IPS-11a (cell line): Measurements from ENCODE around the gene FLT4.

Experiments used
- H3K4me3 ChIP-seq: one replicate; pipeline ENCODE4 v1.5.1; 2013; ENCODE audit warnings: low read depth, low read length, control low read depth

FLT4 gene

DNA sequence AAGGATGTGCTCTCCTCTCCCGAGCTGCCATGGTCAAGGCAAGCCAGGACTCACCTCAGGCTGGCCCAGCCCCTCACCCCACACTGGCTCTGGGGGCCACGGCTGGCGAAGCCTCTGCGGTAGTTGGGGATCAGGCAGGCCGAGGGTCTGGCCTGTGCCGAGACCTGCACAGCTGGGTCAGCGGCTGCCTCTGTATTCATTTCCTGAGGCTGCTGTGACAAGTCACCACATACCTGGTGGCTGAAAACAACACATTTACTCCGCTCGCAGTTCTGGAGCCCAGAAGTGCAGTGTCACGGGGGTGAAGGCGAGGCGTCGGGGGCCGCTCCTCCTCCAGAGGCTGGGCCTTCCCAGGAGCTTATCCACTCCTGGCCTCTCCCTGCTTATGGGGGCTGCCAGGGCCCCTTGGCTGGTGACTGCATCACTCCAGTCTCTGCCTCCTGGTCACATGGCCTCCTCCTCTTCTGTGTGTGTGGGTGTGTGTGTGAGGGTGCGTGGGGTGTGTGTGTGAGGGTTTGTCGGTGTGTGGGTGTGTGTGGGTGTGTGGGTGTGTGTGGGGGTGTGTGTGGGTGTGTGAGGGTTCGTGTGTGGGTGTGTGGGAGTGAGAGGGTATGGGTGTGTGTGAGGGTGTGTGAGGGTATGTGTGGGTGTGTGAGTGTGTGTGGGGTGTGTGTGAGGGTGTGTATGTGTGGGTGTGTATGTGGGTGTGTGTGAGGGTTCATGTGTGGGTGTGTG, 54.9 kb downstream of the FLT4 start:
- H3K4me3 ChIP-seq: no peak overlapping the region

DNA sequence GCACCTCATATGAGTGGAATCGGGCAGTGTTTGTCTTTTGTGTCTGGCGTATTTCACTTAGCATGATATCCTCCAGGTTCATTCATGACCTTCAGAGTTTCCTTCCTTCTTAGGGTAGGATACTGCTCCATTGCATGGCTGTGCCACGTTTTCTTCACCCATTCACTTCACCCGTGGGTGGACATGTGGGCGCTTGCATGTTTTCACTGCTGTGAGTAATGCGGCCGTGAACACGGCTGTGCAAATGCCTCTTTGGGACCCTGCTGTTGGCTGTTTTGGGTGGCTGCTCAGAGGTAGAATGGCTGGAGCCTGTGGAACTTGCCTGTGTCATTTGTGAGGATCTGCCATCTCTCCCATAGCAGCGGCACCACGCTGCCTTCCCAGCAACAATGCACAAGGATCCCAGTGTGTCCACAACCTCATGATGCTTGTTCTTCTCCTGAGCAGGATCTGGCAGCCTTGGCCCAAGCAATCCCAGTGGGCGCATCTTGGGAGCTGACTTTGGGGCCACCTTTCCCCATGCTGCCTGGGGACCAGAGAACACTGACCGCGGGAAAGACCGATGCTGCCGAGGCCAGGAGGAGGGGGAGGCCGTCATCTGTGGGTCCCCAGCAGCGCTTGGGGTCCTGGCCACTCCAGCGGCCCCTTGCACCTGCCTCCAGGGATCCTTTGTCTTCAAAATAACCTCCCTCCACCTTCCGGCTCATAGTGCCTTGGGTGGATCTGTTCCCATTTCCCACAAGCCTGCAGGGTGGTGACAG, 55.8 kb downstream of the FLT4 start:
- no peak overlapping the region for H3K4me3 ChIP-seq

DNA sequence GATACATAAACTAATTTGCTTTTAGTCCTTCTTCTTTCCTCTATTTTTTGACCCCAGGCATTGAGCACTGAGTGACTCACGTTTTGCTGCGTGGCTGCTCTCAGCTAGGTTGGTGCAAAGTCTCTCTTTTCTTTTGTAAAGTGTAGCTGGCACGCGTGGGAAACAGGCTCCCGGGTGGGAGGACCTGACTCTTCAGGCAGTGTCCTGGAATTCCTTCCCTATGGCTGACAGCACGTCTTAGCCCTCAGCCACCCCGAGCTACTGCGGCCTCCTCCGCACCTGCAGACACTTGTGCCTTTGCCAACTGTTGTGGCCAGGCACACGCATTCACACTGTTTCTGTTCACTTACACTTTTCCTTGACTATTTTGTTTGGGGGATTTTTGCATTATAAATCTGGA, 57.2 kb downstream of the FLT4 start:
- H3K4me3 ChIP-seq: no peak overlapping the region

DNA sequence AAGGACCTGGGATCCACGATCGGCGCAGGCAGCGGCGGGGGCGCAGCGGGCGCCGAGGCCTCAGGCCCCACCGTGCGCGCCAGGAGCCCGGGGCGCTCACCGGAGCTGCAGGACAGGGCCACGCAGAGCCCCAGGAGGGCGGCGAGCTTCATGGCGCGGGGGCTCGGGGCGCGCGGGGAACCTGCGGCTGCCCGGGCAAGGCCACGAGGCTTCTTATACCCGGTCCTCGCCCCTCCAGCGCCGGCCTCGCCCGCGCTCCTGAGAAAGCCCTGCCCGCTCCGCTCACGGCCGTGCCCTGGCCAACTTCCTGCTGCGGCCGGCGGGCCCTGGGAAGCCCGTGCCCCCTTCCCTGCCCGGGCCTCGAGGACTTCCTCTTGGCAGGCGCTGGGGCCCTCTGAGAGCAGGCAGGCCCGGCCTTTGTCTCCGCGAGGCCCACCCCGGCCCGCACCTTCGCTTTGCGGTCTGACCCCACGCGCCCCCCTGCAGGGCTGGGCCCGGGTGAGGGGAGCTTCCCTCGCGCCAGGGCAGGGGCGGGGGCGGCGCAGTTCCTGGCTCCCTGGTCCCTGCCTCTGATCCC, 58.0 kb downstream of the FLT4 start, which contains the start of gene SCGB3A1:
Gene SCGB3A1 (minus strand): TSS at position 189 of the 577 bp plus-strand sequence. CDS start 37 bp downstream, at position 152.
- peak within 1 kb of the TSS; percentile 13 for H3K4me3 ChIP-seq

DNA sequence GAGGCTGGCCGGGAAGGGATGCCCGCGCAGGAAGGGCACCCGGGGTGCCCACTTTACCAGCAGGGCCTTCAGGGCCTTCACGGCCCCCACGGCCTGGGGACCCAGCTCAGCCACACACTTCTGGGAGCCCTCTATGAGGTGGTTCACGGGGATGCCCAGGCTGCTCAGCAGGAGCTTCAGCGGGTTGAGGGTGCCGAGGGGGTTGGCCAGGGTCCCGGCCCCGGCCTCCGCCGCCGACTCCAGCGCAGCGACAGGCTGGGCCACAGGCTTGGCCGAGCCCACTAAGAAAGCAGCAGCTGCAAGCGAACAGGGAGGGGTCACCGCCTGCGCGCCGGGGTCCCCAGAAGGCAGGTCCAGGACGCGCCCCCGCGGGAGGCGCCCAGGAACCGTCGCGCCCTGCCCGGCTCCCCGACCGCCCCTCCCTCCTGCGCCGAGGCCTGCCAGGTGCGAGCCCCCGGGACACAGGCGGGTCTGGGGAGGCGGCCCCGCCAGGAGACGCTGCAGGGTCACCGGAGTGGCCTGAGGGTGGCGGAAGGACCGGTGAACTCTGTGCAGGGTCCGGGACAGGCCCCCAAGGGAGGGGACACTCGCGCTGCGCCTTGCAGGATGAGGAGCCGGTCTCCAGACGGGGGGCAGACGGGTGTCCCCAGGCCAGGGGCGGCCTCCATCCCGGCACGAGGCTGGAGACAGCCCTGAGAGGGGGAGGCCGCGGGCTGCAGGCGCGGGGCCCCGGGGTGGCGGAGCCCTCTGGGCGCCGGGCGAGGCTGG, 58.7 kb downstream of the FLT4 start:
- peak overlapping the region; percentile 8 for H3K4me3 ChIP-seq

DNA sequence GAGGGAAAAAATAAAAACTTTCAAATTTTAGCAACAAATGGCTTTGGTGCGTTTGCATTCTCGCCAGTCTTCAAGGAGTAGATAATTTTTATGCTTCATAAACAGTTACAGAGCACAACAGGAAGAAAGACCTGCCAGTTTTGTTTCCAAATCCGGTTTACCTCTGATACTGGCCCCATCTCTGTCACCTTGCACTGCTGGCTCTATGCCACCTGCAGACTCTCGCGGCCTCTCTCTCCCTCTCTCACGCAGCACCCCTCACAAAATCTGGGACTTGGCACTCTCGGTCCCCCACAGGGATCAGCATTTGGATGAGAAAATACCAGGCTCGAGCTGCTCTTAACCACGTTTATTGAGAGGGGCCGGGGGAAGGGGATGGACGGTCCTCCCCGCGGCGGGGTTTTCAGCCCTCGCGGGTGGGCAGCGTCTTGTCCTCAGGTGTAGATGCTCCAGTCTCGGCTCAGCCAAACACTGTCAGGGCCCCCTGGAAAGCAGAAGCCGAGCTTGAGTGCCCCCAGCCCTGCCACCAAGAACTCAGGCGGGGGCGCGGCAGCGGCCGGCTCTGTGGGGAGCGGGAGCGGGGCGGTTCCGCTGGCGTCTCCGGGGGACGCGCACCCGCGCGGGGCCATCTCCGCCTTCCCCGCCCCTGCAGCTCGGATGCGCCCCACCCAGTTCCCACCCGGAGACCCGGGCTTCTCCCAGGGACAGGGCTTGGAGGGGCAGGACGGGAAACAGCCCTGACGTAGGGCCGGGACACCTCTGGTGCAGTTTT, 59.4 kb downstream of the FLT4 start:
- H3K4me3 ChIP-seq: no peak overlapping the region

DNA sequence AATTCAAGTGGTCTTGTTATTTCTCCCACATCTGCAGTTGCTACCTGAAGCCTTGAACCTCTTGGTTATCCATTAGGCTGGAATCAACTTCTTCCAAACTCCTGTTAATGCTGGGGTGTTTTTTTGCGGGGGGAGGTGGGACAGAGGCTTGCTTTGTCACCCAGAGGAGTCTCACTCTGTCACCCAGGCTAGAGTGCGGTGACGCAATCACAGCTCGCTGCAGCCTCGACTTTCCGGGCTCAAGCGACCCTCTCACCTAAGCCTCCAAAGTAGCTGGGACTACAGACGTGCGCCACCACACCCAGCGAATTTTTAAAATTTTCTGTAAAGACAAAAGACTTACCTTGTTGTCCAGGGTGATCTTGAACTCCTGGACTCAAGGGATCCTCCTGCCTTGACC, 62.5 kb downstream of the FLT4 start:
- H3K4me3 ChIP-seq: no peak overlapping the region

DNA sequence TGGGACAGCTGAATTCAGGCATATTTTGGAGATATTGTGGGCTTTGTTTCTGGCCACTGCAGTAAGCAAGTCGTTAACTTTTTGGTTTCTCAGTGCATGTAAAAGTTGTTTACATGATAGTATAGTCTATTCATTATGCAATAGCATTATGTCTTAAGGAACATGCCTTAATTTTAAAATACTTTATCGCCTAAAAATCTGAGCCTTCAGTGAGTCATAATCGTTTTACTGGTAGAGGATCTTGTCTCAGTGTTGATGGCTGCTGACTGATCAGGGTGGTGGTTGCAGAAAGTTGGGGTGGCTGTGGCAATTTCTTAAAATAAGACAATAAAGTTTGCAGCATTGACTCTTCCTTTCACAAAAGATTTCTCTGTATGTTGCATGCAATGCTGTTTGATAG, 63.2 kb downstream of the FLT4 start:
- no peak overlapping the region for H3K4me3 ChIP-seq

DNA sequence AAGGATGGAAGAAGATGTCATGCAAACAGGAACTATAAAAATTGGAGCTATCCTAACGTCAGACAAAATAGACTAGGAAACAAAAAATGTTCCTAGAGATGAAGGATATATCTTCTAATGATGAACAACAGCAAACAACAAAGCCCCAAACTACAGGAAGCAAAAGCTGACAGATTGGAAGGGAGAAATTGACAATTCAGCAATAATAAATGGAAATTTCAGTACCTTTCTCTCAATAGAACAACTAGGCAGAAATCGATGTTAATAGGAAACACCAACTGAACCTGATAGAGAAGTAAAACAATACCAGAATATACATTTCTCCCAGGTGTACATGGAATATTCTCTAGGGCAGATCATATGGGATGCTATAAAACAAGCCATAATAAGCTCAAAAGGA, 65.7 kb downstream of the FLT4 start:
- H3K4me3 ChIP-seq: no peak overlapping the region

DNA sequence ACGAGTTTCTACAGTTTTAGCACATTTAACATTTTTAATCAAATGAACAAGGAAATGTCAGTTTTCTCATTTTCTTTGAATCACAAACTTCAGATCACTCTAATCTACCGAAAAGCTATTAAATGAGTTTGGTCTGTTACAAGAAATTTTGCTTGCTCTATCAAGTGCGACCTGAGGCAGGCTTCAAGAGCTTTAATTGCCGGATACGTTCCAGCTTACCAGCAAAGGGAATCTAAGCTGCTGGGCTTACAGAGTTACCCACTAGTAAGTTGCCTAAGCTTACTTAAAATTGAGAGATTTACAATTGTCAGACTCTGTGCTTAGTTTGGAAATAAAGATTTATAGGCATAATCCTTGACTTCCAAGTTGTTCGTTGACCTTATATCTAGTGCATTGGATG, 68.7 kb downstream of the FLT4 start:
- H3K4me3 ChIP-seq: no peak overlapping the region

DNA sequence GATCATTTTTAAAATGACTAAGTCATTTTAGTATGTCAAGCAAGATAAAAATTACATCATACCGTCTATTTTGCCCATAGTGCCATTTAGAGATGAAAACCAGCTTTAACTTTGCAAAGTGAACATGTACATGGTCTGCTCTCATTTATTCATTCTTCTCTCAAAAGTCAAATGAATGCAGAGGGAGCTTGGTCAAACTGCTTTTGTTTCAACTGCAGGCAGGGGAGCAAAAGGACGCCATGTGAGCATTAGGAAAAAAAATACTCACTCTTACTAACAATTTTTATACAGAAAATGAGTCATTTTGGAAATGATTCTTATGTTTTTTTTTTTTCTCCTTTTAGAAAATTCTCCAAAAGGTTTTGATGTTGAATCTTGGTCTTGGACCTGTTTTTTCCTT, 73.8 kb downstream of the FLT4 start:
- H3K4me3 ChIP-seq: no peak overlapping the region

DNA sequence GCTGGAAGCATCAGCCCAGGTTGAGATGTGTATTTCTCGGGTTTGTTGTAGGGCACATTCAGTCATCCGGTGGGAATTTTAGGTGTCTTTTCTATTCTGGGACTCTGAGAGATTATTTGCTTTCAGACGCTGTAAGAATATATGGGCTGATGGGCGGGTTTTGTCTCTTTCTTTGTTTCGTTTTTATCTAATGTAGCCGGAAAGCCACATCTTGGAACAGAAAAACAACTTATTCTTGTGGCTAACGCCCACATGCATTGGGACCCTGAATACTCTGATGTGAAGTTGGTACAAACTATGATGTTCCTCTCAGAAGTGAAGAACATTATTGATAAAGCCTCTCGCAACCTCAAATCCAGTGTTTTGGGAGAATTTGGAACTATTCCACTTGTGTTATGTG, 80.5 kb downstream of the FLT4 start:
- no peak overlapping the region for H3K4me3 ChIP-seq

DNA sequence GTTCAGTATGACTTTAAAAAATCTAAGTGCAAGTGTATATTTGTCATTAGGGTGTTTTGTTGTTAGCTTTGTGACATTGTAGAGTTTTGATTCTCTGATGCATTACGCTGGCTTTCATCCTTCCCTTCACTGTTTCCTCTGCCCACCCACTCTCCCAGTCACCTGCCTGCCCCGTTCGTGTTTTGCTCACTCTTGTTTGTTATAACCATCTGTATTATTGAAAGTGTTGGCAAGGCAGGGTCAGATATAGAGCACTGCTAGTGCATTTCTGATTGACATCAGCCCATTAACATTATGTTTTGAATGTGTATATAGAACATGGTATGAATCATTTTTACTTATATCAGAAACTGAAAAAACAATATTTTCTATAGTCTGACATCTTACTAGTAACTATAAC, 85.4 kb downstream of the FLT4 start:
- no peak overlapping the region for H3K4me3 ChIP-seq

DNA sequence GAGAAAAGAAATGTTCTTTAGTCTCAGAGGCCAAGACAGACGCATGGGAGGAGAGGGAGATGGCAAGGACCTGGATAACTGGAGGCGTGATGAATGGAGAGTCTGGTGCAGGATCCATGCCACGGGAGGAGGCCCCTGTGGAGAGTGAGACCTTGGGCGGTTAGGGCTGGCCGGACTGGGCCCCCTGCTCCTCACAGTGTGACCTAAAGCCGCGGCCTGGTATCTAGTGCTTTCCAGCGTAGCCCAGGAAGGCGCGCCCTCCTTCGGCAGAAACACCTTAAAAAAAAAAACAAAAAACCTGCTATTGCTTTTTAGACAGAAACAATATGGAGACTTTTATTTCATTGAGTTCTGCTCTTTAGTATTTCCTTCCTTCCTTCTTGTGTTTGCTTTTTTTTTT, 91.2 kb downstream of the FLT4 start:
- H3K4me3 ChIP-seq: no peak overlapping the region

DNA sequence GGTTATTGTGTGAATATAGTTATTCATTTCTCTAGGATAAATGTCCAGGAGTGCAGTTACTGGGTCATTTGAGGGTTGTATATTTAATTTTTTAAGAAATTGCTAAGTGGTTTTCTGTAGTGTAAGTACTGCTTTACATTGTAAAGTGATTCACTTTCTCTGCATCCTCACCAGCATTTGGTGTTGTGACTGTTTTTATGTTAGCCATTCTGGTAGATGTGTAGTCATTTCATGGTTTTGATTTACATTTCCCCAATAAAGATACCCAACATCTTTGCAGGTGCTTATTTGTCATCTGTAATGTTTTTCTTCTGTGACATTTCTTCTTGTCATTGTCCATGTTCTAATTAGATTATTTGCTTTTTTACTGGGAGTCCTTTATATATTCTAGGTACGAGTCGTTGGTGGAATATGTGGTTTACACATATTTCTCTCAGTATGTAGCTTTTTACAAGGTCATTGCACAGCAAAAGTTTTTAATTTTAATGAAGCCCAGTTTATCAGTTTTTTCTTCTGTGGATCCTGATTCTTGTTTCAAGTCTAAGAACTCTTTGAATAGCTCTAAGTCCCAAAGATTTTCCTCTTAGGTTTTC, 92.1 kb downstream of the FLT4 start:
- no peak overlapping the region for H3K4me3 ChIP-seq

DNA sequence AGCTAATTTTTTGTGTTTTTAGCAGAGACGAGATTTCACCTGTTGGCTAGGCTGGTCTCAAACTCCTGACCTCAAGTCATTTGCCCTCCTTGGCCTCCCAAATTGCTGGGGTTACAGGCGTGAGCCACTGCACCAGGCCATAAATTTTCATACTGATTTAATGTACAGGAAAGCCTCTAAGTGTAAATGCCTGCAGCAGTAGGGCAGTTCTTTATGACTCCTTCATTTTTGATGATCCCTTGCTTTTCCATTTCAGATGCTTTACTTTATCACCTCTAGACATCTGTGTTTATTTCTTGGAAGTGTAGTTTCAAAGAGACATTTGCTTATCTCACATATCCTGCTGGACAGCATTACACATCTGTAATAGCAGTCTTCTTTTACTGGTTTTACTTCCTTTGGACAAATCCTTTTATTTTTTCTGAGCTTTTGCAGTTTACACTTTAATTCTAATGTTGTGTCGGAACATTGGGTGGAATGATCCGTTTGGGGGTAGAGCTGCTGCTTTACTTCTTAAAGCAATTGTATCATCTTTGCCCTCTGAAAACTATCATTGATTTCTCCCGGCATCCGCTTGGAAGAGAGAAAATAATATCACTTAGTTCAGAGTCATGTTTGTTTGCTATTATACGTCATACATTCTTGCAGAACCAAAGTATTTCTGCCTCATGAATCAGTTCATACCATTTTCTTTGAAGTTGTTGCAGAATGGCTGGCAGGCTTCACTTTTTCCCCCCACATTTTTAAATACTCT, 94.1 kb downstream of the FLT4 start:
- no peak overlapping the region for H3K4me3 ChIP-seq

DNA sequence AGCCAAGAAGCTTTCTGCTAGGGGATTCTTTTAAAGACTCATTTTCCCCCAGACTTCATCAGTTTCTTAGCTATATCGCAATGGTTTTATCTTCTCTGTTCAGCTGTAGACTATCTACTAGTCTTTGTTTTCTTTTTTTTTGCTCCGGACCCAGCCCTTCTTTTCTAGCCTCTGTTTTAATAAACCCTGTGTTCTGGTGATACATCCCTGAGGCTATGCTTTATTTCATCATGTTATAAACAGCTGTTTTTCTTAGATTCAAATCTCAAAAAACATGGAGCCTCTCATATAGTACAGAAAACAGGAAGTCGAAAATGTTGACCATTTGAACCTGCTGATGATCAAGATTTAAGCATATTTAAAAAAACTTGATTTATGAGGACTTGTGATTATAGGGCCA, 95.9 kb downstream of the FLT4 start:
- no peak overlapping the region for H3K4me3 ChIP-seq
